ENCODE data around the gene SYNGR3. TPM values are rescaled to one million over a fixed set of nuclear protein-coding genes. Genes with fewer than 3 reads are reported as not detected.
"Not testable (repeated sequence)": the region's sequence is repeated elsewhere in the genome, so short reads cannot be mapped to it uniquely, and the experiment has no call there.

The SYNGR3 gene
- total RNA-seq, 1 donor from 2014 or later: 23.2 TPM

- intact Hi-C loops (cut with micrococcal nuclease): loop anchor here (1.0 to 10.0 kb wide), 8 partner anchors 14 to 401 kb away; partner anchors contain the start of genes CCNF, ECI1, NTHL1 and TRAF7
Measured at GRCh38 chr16:2023092-2024031, 33.6 kb downstream of the SYNGR3 start.

GRCh38 chr16:2024032-2024420, 34.3 kb downstream of the SYNGR3 start:
- intact Hi-C loops (cut with micrococcal nuclease): loop anchor here (5.0 to 10.0 kb wide), 2 partner anchors 228 to 401 kb away; partner anchors contain the start of genes CCNF and ECI1

- intact Hi-C loops (cut with micrococcal nuclease): loop anchor here (10.0 kb wide), 1 partner anchor 400 kb away; the partner anchor contains the start of gene CCNF
Measured at GRCh38 chr16:2025251-2025650, 35.5 kb downstream of the SYNGR3 start.

- intact Hi-C loops (cut with micrococcal nuclease): loop anchor here (10.0 kb wide), 1 partner anchor 399 kb away; the partner anchor contains the start of gene CCNF
Measured at GRCh38 chr16:2025878-2026460, 36.2 kb downstream of the SYNGR3 start.

GRCh38 chr16:2026461-2027023, 36.8 kb downstream of the SYNGR3 start, which contains the start of gene NHERF2:
TSS of gene NHERF2 (plus strand) at chr16:2026902. CDS start at chr16:2027006, 104 bp downstream.
- intact Hi-C loops (cut with micrococcal nuclease): loop anchor here (10.0 kb wide), 1 partner anchor 398 kb away; the partner anchor contains the start of gene CCNF

GRCh38 chr16:2027024-2028010, 37.5 kb downstream of the SYNGR3 start:
- intact Hi-C loops (cut with micrococcal nuclease): loop anchor here (10.0 kb wide), 1 partner anchor 397 kb away; the partner anchor contains the start of gene CCNF

GRCh38 chr16:2028146-2028545, 38.4 kb downstream of the SYNGR3 start:
- intact Hi-C loops (cut with micrococcal nuclease): loop anchor here (10.0 kb wide), 1 partner anchor 397 kb away; the partner anchor contains the start of gene CCNF

- intact Hi-C loops (cut with micrococcal nuclease): loop anchor here (10.0 kb wide), 1 partner anchor 396 kb away; the partner anchor contains the start of gene CCNF
Measured at GRCh38 chr16:2028620-2029220, 39.0 kb downstream of the SYNGR3 start.

- intact Hi-C loops (cut with micrococcal nuclease): loop anchor here (10.0 kb wide), 1 partner anchor 395 kb away; the partner anchor contains the start of gene CCNF
Measured at GRCh38 chr16:2029350-2029749, 39.6 kb downstream of the SYNGR3 start.

GRCh38 chr16:2030036-2030435, 40.3 kb downstream of the SYNGR3 start:
- intact Hi-C loops (cut with micrococcal nuclease): no loop called here

GRCh38 chr16:2031081-2031577, 41.4 kb downstream of the SYNGR3 start:
- intact Hi-C loops (cut with micrococcal nuclease): no loop called here

- intact Hi-C loops (cut with micrococcal nuclease): no loop called here
Measured at GRCh38 chr16:2032285-2033056, 42.7 kb downstream of the SYNGR3 start.

GRCh38 chr16:2033057-2033908, 43.5 kb downstream of the SYNGR3 start:
- intact Hi-C loops (cut with micrococcal nuclease): no loop called here

- intact Hi-C loops (cut with micrococcal nuclease): not testable (repeated sequence)
Measured at GRCh38 chr16:2033909-2034695, 44.3 kb downstream of the SYNGR3 start.

GRCh38 chr16:2034696-2035430, 45.1 kb downstream of the SYNGR3 start:
- intact Hi-C loops (cut with micrococcal nuclease): no loop called here
